Heart right ventricle (tissue), 16 donors: ENCODE data around the gene KMT2E. TPM values are rescaled to one million over a fixed set of nuclear protein-coding genes. Genes with fewer than 3 reads are reported as not detected.

Experiments used
- ATAC-seq, 8 donors: fragments of 200-7000 bp; cut with Tn5 transposase; one replicate each; pipeline ENCODE4 v1.9.1; 2020; ENCODE audit warnings: mild to moderate bottlenecking in 8 of 8, moderate library complexity in 8 of 8, moderate number of reproducible peaks in 1 of 8
- DNase-seq, 2 donors: peaks; one replicate each; pipeline ENCODE4 v3.0.0-alpha.2; 2020
- H3K27ac ChIP-seq, 10 donors: fragments of 200-600 bp; sonication (generic) in 2 of 10; one replicate each; pipeline versions ENCODE4 v1.5.0 to v1.8.0; 2020 to 2022; ENCODE audit warnings: mild to moderate bottlenecking in 3 of 10
- H3K27me3 ChIP-seq, 7 donors: fragments of 200-600 bp; one replicate each; pipeline ENCODE4 v1.8.0; 2021 to 2022; ENCODE audit warnings: mild to moderate bottlenecking in 2 of 7
- H3K36me3 ChIP-seq, 9 donors: fragments of 200-600 bp; sonication (generic) in 1 of 9; one replicate each; pipeline versions ENCODE4 v1.5.0 to v1.8.0; 2020 to 2022; ENCODE audit warnings: mild to moderate bottlenecking in 2 of 9
- H3K4me1 ChIP-seq, 9 donors: fragments of 200-600 bp; sonication (generic) in 1 of 9; one replicate each; pipeline versions ENCODE4 v1.5.0 to v1.8.0; 2020 to 2022; ENCODE audit warnings: mild to moderate bottlenecking in 4 of 9
- H3K4me3 ChIP-seq, 10 donors: fragments of 200-600 bp; sonication (generic) in 2 of 10; one replicate each; pipeline versions ENCODE4 v1.5.0 to v1.8.0; 2020 to 2022; ENCODE audit warnings: mild to moderate bottlenecking in 7 of 10, moderate library complexity in 2 of 10
- H3K9me3 ChIP-seq, 11 donors: fragments of 200-600 bp in 10 of 11; sonication (generic) in 2 of 11; one replicate each; pipeline versions ENCODE4 v1.5.0 to v1.8.0; 2013 to 2022; ENCODE audit warnings: mild to moderate bottlenecking in 2 of 11, control low read depth in 1 of 11, moderate library complexity in 1 of 11
- WGBS, 2 donors: extraction: QIAGEN DNeasy Blood & Tissue Kit; methylation state at CpG; one replicate each; pipeline ENCODE4 v1.1.7; 2013; ENCODE audit warnings: inconsistent platforms in 1 of 2; 5-methylcytosine and 5-hydroxymethylcytosine counted together
- intact Hi-C, 10 donors: fragments of 100-400 bp; cut with DNase I; formaldehyde crosslinking; loops; one replicate each; pipeline versions ENCODE4 v1.11.1 to v1.14.2; 2022
- polyA plus RNA-seq, 2 donors: library from polyadenylated mRNA; stranded (reverse); fragments of 200-250 nt; gene quantifications; one replicate each; pipeline ENCODE4 v1.2.3, GENCODE V29; 2013
- total RNA-seq, 10 donors: library from RNA; stranded (reverse); fragmentation: NEBNext Ultra II Directional in 3 of 10; extraction: Animal tissue kit (Norgen Biotek cat#: 25700) in 3 of 10; gene quantifications; one replicate each; pipeline versions ENCODE4 v1.2.1 to v1.2.4, GENCODE V29; 2021 to 2023
- TF ChIP-seq, protein P1 (sequence below), 9 donors: fragments of 200-600 bp; sonication (generic) in 2 of 9; IDR thresholded peaks; one replicate each; pipeline versions ENCODE4 v1.5.0 to v1.8.0; 2021 to 2022; ENCODE audit warnings: antibody characterized with exemption in 9 of 9, mild to moderate bottlenecking in 5 of 9, moderate library complexity in 1 of 9
- donor health status: Arrhythmogenic right ventricular cardiomyopathy.
- donor health status: ischemic (EF 13 %, LVEDD 7.1; RV severe dilation, severe dysfunction).
- donor health status: healthy with polysubstance abuse.
- donor health status: DM: no; HTN: yes; CAD: no.
- donor health status: DM: no; HTN: no; CAD: no.
- donor health status: ischemic (EF 25% LVEDD 6.9; RV normal size, moderate dysfunction).
- donor health status: ischemic (EF 25% LVEDD 5.7; RV mildly dilated, moderate dysfunction).
- donor health status: healthy.
- donor health status: DM: yes; HTN: yes; CAD: no.
- donor health status: Ischemic cardiomyopathy.
- donor health status: ischemic (EF 35%, LVEDD 5.7; RV mildly dilated, moderate dysfunction).
- donor health status: nonischemic (EF 11% LVEDD 7.7; RV severe dilation, severe dysfunction).
- donor health status: DM: yes; HTN: yes; CAD: no.
- donor health status: PGD.
- donor health status: ischemic (EF 29% LVEDD 5.4; RV normal size, mild dysfunction).
- donor health status: nonischemic (EF 23%, LVEDD 6.1; RV moderate dilation, normal function).

Gene KMT2E
- total and polyA plus RNA-seq, 12 donors: 9.4 to 53.3 (median 46.2) TPM

DNA sequence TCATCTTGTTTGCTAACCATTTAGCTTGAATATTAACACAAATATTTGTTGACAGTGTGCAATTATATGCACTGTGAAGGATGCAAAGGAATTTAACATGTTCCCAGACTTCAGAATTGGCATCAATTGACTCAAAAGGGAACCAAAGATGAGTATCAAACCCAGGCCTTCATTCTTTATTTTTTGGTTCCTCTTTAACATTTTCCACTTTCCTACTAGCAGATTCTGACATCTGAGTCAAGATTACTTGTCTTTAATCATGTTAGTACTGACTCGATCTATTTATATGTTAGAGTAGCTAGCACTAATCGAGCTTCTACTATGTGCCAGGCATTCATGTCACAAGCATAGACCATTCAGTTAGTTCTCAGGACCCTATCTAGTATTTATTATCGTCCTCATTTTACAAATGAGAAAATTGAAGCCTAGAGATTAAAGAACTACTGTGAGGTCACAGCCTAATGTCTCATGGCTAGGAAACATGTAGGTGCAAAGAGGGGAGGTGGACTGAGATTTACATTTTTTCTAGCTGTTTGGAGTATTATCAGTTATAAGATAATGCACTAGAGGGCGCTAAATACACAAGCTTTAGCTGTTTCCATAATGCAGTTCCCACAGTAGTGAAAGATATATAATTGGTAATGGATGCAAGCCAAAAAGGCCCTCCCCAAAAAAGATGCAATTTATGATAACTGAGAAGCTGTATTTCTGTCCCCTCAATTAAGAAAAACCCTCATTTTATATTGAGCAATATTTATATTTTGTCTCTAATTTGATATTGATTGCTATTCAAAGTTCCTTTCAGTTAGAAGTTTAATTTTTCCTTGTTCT, 32.9 kb upstream of the KMT2E start:
- Histone ChIP-seq H3K4me1 (peaks cover 15 to 92% (median 71%) of the 10 kb centered on the region in 9 donors), H3K27me3 (no peaks in the 10 kb centered on the region), H3K36me3 (peaks cover 0 to 7% (median 0%) of the 10 kb centered on the region in 9 donors), H3K9me3 (no peaks in the 10 kb centered on the region), H3K27ac (peak overlapping the region in 8 of 10 donors; percentile 95 to 99 (median 99)), H3K4me3 (no peak overlapping the region)
- DNase-seq: no peak
- TF ChIP-seq, protein P1, sequence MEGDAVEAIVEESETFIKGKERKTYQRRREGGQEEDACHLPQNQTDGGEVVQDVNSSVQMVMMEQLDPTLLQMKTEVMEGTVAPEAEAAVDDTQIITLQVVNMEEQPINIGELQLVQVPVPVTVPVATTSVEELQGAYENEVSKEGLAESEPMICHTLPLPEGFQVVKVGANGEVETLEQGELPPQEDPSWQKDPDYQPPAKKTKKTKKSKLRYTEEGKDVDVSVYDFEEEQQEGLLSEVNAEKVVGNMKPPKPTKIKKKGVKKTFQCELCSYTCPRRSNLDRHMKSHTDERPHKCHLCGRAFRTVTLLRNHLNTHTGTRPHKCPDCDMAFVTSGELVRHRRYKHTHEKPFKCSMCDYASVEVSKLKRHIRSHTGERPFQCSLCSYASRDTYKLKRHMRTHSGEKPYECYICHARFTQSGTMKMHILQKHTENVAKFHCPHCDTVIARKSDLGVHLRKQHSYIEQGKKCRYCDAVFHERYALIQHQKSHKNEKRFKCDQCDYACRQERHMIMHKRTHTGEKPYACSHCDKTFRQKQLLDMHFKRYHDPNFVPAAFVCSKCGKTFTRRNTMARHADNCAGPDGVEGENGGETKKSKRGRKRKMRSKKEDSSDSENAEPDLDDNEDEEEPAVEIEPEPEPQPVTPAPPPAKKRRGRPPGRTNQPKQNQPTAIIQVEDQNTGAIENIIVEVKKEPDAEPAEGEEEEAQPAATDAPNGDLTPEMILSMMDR (IDR thresholded peaks at IDR 0.05): peak; percentile 55 to 88 (median 76)
- intact Hi-C loops: loop anchor here in 7 of 10 donors (5.0 to 10.0 kb wide), 9 partner anchors 39 to 356 kb away; no protein-coding TSS in a partner anchor
- 33 to 40% methylated on average over 4 of the region's 4 CpGs for WGBS, 2 donors
- no peak for ATAC-seq

DNA sequence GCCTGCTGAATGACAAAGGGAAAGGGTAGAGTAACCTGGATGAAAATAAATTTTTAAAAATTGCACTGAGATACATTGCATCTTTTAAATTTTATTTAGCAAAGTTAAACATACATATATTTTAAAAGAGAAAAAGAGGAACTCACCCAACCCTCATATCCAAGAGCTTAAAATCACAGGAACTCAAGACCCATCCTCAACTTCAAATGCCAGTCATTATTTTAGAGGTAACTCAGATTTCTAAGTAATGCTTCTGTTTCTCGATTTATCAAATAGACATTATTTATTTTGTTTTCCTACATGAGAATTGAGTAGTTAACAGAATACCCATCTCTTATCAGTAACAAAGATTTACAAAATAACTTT, 32.4 kb upstream of the KMT2E start:
- peak overlapping the region in 8 of 10 donors; percentile 95 to 99 (median 99) for H3K27ac ChIP-seq
- no peaks in the 10 kb centered on the region for H3K9me3 ChIP-seq
- DNase-seq (no peak), ATAC-seq (no peak)
- H3K36me3 ChIP-seq: peaks cover 0 to 13% (median 0%) of the 10 kb centered on the region in 9 donors
- no peak overlapping the region for H3K4me3 ChIP-seq
- no peaks in the 10 kb centered on the region for H3K27me3 ChIP-seq
- H3K4me1 ChIP-seq: peaks cover 15 to 94% (median 67%) of the 10 kb centered on the region in 9 donors
- WGBS, 2 donors: 66 to 74% methylated on average over 1 of the region's 1 CpG
- TF ChIP-seq, protein P1 (IDR thresholded peaks at IDR 0.05): no peak
- intact Hi-C loops: loop anchor here in 7 of 10 donors (2.0 to 10.0 kb wide), 11 partner anchors 33 to 356 kb away; partner anchors contain the start of gene KMT2E (in 1 of the 7)

DNA sequence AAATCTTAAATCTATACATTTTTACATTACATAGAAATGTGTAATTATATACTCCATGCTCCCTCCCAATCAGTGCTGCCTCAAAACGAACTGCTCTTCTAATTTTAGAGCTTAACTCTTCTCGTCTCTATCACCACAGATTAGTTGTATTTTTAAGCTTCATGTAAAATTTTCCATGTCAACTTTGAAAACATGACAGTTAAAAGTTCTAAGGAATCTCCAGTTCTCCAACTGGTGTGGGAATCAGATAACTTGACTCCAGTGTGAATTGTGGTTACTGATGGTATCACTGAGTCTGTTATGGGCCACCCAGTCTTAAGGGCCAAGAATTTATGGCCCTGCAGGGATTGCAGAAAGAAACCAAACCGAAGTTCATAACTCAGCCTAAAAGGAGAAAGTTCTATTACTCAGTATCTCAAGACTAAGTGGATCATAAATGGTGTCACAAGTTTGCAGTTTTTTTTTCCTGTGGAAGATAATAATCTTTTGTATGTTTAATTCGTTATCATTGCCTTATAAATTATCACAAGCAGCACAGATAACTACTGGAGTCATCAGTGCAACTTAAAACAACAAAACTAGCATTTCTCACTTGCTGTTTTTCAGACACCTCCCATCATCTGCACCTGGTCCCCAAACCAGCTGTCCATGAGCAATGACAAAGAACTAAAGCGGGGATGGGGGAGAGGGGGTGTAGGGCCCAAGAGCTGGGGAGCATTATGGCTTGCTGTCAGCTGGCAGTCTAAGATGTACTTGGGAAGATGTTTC, 31.5 kb upstream of the KMT2E start:
- 36% methylated on average over 5 of the region's 5 CpGs for WGBS, 2 donors
- DNase-seq: no peak
- ATAC-seq: no peak
- Histone ChIP-seq H3K27ac (peak overlapping the region; percentile 95 to 99 (median 98)), H3K36me3 (peaks cover 0 to 18% (median 0%) of the 10 kb centered on the region in 9 donors), H3K9me3 (no peaks in the 10 kb centered on the region), H3K4me1 (peaks cover 12 to 93% (median 62%) of the 10 kb centered on the region in 9 donors), H3K4me3 (peak overlapping the region in 9 of 10 donors; percentile 42 to 73 (median 61)), H3K27me3 (no peaks in the 10 kb centered on the region)
- TF ChIP-seq, protein P1 (IDR thresholded peaks at IDR 0.05): no peak
- intact Hi-C loops: loop anchor here in 7 of 10 donors (2.0 to 10.0 kb wide), 11 partner anchors 32 to 355 kb away; partner anchors contain the start of gene KMT2E (in 1 of the 7)

DNA sequence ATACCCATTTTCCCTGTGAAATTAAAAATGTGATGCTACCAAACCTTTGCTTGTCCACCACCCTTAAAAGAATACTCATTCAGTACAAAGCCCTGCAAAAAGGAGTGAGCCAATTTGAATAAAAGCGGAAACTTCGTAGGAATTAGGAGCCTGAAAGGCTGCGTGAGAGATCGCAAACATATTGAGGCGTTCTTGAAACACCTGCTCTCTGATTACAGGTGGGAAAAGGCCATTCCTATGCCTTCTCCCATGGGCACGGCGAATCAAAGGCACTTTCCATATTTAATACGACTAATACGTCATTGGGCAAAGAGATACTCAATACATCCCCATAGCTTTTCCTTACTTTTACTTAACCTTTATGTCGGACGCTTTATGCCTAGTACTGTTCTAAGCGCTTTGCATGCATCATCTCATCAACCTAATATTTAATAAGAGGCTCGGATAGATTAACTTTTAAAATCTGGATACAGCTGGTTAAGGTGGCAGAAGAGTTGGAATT, 30.9 kb upstream of the KMT2E start:
- 19 to 21% methylated on average over 13 of the region's 13 CpGs for WGBS, 2 donors
- no peak for ATAC-seq
- H3K4me1 ChIP-seq: peaks cover 8 to 93% (median 59%) of the 10 kb centered on the region in 9 donors

More for the DNA sequence above, 30.9 kb upstream of the KMT2E start:
- peak overlapping the region; percentile 34 to 73 (median 60) for H3K4me3 ChIP-seq
- no peaks in the 10 kb centered on the region for H3K9me3 ChIP-seq
- TF ChIP-seq, protein P1 (IDR thresholded peaks at IDR 0.05): no peak
- H3K36me3 ChIP-seq: peaks cover 0 to 22% (median 0%) of the 10 kb centered on the region in 9 donors
- no peaks in the 10 kb centered on the region for H3K27me3 ChIP-seq
- intact Hi-C loops: loop anchor here in 7 of 10 donors (2.0 to 10.0 kb wide), 11 partner anchors 32 to 354 kb away; partner anchors contain the start of gene KMT2E (in 1 of the 7)
- no peak for DNase-seq
- peak overlapping the region; percentile 95 to 99 (median 98) for H3K27ac ChIP-seq
